Left lung (tissue), 10 donors: ENCODE results near the gene PIGV. TPM values are rescaled to one million over a fixed set of nuclear protein-coding genes. Genes with fewer than 3 reads are reported as not detected.

Source experiments
- ATAC-seq: fragments of 200-7000 bp; cut with Tn5 transposase; one replicate; pipeline ENCODE4 v1.9.1; 2020; ENCODE audit warnings: moderate library complexity
- DNase-seq, 4 donors: peaks; one replicate each; pipeline ENCODE4 v3.0.0-alpha.2; 2013 to 2020
- H3K27ac ChIP-seq, 2 donors: fragments of 200-600 bp; sonication (generic) in 1 of 2; one replicate each; pipeline versions ENCODE4 v1.5.0 to v1.8.0; 2020 to 2021
- H3K27me3 ChIP-seq, 2 donors: fragments of 200-600 bp; sonication (generic) in 1 of 2; one replicate each; pipeline versions ENCODE4 v1.5.0 to v1.8.0; 2020 to 2021
- H3K36me3 ChIP-seq, 2 donors: fragments of 200-600 bp; sonication (generic) in 1 of 2; one replicate each; pipeline versions ENCODE4 v1.5.0 to v1.8.0; 2020 to 2021
- H3K4me1 ChIP-seq, 2 donors: fragments of 200-600 bp; one replicate each; pipeline ENCODE4 v1.8.0; 2021
- H3K4me3 ChIP-seq, 2 donors: fragments of 200-600 bp; sonication (generic) in 1 of 2; one replicate each; pipeline versions ENCODE4 v1.5.0 to v1.8.0; 2020 to 2021; ENCODE audit warnings: mild to moderate bottlenecking in 1 of 2
- H3K9me3 ChIP-seq, 2 donors: fragments of 200-600 bp; sonication (generic) in 1 of 2; one replicate each; pipeline versions ENCODE4 v1.5.0 to v1.8.0; 2020 to 2021
- CTCF ChIP-seq, 2 donors: fragments of 200-600 bp; sonication (generic) in 1 of 2; IDR thresholded peaks; one replicate each; pipeline versions ENCODE4 v1.5.0 to v1.8.0; 2021; ENCODE audit warnings: antibody characterized with exemption in 2 of 2
- intact Hi-C, 2 donors: fragments of 100-400 bp; cut with DNase I; formaldehyde crosslinking; loops; one replicate each; pipeline versions ENCODE4 v1.11.2 to v1.14.2; 2022
- polyA plus RNA-seq, 6 donors: library from polyadenylated mRNA; unstranded; fragments of 120-200 nt; gene quantifications; one replicate each; pipeline ENCODE4 v1.2.1, GENCODE V29; 2013; ENCODE audit not compliant: insufficient read length in 6 of 6
- total RNA-seq, 2 donors: library from RNA; stranded (reverse); fragmentation: NEBNext Ultra II Directional; extraction: Animal tissue kit (Norgen Biotek cat#: 25700); gene quantifications; one replicate each; pipeline ENCODE4 v1.2.1, GENCODE V29; 2021
- donor health status: DM: no; HTN: yes; CAD: no.
- donor health status: DM: no; HTN: no; CAD: no.

Gene PIGV
- total and polyA plus RNA-seq, 8 donors = 14.5 to 18.0 (median 16.0) TPM

GRCh38 chr1:26759531-26759930, 28.2 kb upstream of the PIGV start:
- peaks cover 0 to 81% of the 10 kb centered on the region in 2 donors for H3K36me3 ChIP-seq
- intact Hi-C loops = no loop called here
- no peaks in the 10 kb centered on the region for H3K27me3 ChIP-seq
- no peak for TF ChIP-seq CTCF (IDR thresholded peaks at IDR 0.05)
- H3K27ac ChIP-seq = no peak overlapping the region
- no peak for DNase-seq
- no peaks in the 10 kb centered on the region for H3K9me3 ChIP-seq
- H3K4me1 ChIP-seq = no peaks in the 10 kb centered on the region
- no peak overlapping the region for H3K4me3 ChIP-seq
- no peak for ATAC-seq

DNA sequence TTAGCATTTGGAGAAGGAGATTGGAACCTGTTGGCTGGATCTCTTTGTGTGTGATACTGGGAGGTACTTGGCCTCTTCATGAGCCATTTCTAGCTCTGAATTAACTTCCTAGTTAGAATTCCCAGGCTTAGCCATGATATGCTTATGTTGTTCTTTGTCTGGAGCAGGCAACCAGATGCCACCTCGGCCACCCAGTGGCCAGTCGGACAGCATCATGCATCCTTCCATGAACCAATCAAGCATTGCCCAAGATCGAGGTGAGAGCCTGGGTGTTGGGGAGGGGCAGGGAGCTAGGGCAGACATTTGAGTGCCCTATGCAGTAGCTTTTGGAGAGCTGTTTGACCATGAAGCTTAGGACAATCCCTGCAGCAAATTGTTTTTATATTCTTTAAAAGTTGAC, 26.5 kb upstream of the PIGV start:
- no peaks in the 10 kb centered on the region for H3K27me3 ChIP-seq
- no peak overlapping the region for H3K27ac ChIP-seq
- no peaks in the 10 kb centered on the region for H3K9me3 ChIP-seq
- H3K4me1 ChIP-seq = no peaks in the 10 kb centered on the region
- intact Hi-C loops = no loop called here
- H3K36me3 ChIP-seq = peaks cover 0 to 89% of the 10 kb centered on the region in 2 donors
- H3K4me3 ChIP-seq = no peak overlapping the region
- no peak for TF ChIP-seq CTCF (IDR thresholded peaks at IDR 0.05)
- no peak for DNase-seq
- ATAC-seq = no peak

DNA sequence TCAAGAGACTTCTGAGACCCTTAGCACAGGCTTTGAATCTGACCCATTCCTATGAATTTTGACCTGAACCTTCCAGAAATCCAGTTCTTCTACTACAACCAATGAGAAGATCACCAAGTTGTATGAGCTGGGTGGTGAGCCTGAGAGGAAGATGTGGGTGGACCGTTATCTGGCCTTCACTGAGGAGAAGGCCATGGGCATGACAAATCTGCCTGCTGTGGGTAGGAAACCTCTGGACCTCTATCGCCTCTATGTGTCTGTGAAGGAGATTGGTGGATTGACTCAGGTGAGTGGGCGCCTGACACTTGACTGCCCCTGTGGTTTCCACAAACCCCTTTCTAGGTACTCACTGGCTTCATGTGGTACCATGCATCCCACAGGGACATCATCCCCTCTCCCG, 20.0 kb upstream of the PIGV start:
- TF ChIP-seq CTCF (IDR thresholded peaks at IDR 0.05) = no peak
- no peak for DNase-seq
- Histone ChIP-seq H3K27me3 (no peaks in the 10 kb centered on the region), H3K9me3 (no peaks in the 10 kb centered on the region), H3K36me3 (peaks cover 0 to 100% of the 10 kb centered on the region in 2 donors), H3K4me3 (no peak overlapping the region), H3K27ac (no peak overlapping the region), H3K4me1 (peaks cover 20 to 32% of the 10 kb centered on the region in 2 donors)
- intact Hi-C loops = no loop called here
- no peak for ATAC-seq

GRCh38 chr1:26768755-26769154, 19.0 kb upstream of the PIGV start:
- DNase-seq (peak in 2 of 4 donors; percentile 22 to 54), ATAC-seq (peak; percentile 7)
- H3K9me3 ChIP-seq = no peaks in the 10 kb centered on the region
- H3K27me3 ChIP-seq = no peaks in the 10 kb centered on the region
- no peak overlapping the region for H3K4me3 ChIP-seq
- peak overlapping the region in 1 of 2 donors; percentile 34 for H3K27ac ChIP-seq
- peaks cover 0 to 100% of the 10 kb centered on the region in 2 donors for H3K36me3 ChIP-seq
- TF ChIP-seq CTCF (IDR thresholded peaks at IDR 0.05) = no peak
- peaks cover 20 to 32% of the 10 kb centered on the region in 2 donors for H3K4me1 ChIP-seq
- intact Hi-C loops = no loop called here

DNA sequence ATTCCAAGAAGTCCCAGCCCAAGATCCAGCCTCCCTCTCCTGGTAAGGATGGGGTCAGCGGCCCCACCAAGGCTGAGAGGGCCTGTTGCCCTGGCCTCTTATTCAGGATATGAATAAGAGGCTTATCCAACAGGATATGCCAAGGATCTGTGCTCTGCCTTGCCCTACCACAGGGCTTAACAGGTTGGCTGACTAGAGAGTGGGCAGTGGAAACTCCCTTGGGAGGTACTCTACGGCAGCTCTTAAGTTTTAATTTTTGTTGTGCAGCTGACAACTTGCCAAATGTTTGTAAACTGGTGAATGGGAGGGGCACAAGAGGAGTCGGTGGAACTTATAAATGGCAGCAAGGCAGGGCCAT, 16.5 kb upstream of the PIGV start:
- Histone ChIP-seq H3K4me3 (no peak overlapping the region), H3K36me3 (peaks cover 3 to 100% of the 10 kb centered on the region in 2 donors), H3K4me1 (peaks cover 20 to 32% of the 10 kb centered on the region in 2 donors), H3K27me3 (no peaks in the 10 kb centered on the region), H3K9me3 (no peaks in the 10 kb centered on the region), H3K27ac (peak overlapping the region; percentile 4 to 26)
- ATAC-seq (peak; percentile 34), DNase-seq (no peak)
- intact Hi-C loops = no loop called here
- TF ChIP-seq CTCF (IDR thresholded peaks at IDR 0.05) = no peak
